ENCODE results near the gene TRIM69.

GRCh38 chr15:44788748-44789147, 52.4 kb downstream of the TRIM69 start:
- TF ChIP-seq CTCF (IDR thresholded peaks at IDR 0.05) = no peak
- TF ChIP-seq POLR2A (IDR thresholded peaks at IDR 0.05) = no peak
